Smooth muscle cell (in vitro differentiated cells): Measurements from ENCODE around the gene ANKRD55. TPM values are rescaled to one million over a fixed set of nuclear protein-coding genes. Genes with fewer than 3 reads are reported as not detected.

Experiments
- DNase-seq: peaks from one replicate; lab custom pipeline; 2025; ENCODE audit not compliant: unreplicated experiment; lab: John Stamatoyannopoulos, UW
- H2AFZ ChIP-seq: fragments of 200-600 bp; sonication (generic); 2 replicates; pipeline ENCODE4 v1.6.0; 2016; ENCODE audit warnings: antibody characterized with exemption, low read depth, mild to moderate bottlenecking
- H3F3A ChIP-seq: fragments of 200-600 bp; sonication (generic); 2 replicates; pipeline ENCODE4 v1.6.0; 2017; ENCODE audit warnings: antibody characterized with exemption, low read depth
- H3K27ac ChIP-seq: fragments of 200-600 bp; sonication (generic); 2 replicates; pipeline ENCODE4 v1.5.1; 2016; ENCODE audit warnings: low read depth, mild to moderate bottlenecking
- H3K27me3 ChIP-seq: fragments of 200-600 bp; sonication (generic); 2 replicates; pipeline ENCODE4 v1.6.1; 2016; ENCODE audit warnings: low read depth, mild to moderate bottlenecking
- H3K36me3 ChIP-seq: fragments of 200-600 bp; sonication (generic); 2 replicates; pipeline ENCODE4 v1.5.1; 2016; ENCODE audit warnings: low read depth
- H3K4me1 ChIP-seq: fragments of 200-600 bp; sonication (generic); 2 replicates; pipeline ENCODE4 v1.5.1; 2016; ENCODE audit warnings: low read depth
- H3K4me2 ChIP-seq: fragments of 200-600 bp; sonication (generic); 2 replicates; pipeline ENCODE4 v1.6.0; 2016; ENCODE audit warnings: mild to moderate bottlenecking
- H3K4me3 ChIP-seq: fragments of 200-600 bp; sonication (generic); 2 replicates; pipeline ENCODE4 v1.5.1; 2016; ENCODE audit warnings: mild to moderate bottlenecking
- H3K79me2 ChIP-seq: fragments of 200-600 bp; sonication (generic); 2 replicates; pipeline ENCODE4 v1.6.0; 2016; ENCODE audit warnings: low read depth, mild to moderate bottlenecking
- H3K9ac ChIP-seq: fragments of 200-600 bp; sonication (generic); 2 replicates; pipeline ENCODE4 v1.6.0; 2016; ENCODE audit warnings: low read depth
- H3K9me3 ChIP-seq: fragments of 200-600 bp; sonication (generic); replicated peaks from 2 replicates; pipeline ENCODE4 v1.5.1; 2016; ENCODE audit warnings: low read depth
- H4K20me1 ChIP-seq: fragments of 200-600 bp; sonication (generic); 2 replicates; pipeline ENCODE4 v1.6.0; 2016; ENCODE audit warnings: low read depth
- WGBS: methylation state at CpG from one replicate; pipeline ENCODE4 v1.1.7; 2016; ENCODE audit warnings: low lambda C conversion rate; 5-methylcytosine and 5-hydroxymethylcytosine counted together
- polyA plus RNA-seq: library from polyadenylated mRNA; unstranded; fragments of >200 nt; fragmentation: Nextera tagmentation; extraction: Ambion mirVana; gene quantifications from 2 replicates; pipeline ENCODE4 v1.2.1, GENCODE V29; 2016
- total RNA-seq: library from RNA; depleted of rRNA; stranded (reverse); fragments of >200 nt; gene quantifications from 2 replicates; pipeline ENCODE4 v1.2.3, GENCODE V29; 2014
- TF ChIP-seq, protein P1 (sequence below): fragments of 200-600 bp; sonication (generic); IDR thresholded peaks from 2 replicates; pipeline ENCODE4 v1.5.1; 2017; ENCODE audit warnings: borderline replicate concordance, mild to moderate bottlenecking, antibody characterized with exemption; ENCODE audit not compliant: insufficient read depth, poor library complexity, severe bottlenecking

ANKRD55 gene
- total and polyA plus RNA-seq, 2 experiments from 2014 or later = 1.1 to 1.7 TPM

DNA sequence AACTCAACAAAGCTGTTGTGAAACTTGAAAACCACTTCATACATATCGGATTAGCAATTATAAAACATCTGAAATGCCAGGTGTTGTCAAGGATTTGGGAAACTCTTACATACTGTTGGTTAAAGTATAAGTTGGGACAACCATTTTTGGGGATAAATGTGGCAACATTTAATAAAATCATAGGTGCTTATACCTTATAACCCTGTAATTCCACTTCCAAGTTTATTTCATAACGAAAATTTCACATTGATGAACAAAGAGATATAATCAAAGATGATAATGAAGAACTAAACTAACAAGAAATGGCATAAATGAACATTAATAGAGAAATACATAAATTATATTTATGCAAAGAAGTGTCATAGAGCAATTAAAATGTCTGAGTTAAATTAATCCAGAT lies 54.3 kb downstream of the ANKRD55 start:
- H3K9me3 ChIP-seq = no peaks in the 10 kb centered on the region
- no peak overlapping the region for H3K4me2 ChIP-seq
- no peak overlapping the region for H3K27ac ChIP-seq
- H3K4me3 ChIP-seq = no peak overlapping the region
- no peaks in the 10 kb centered on the region for H4K20me1 ChIP-seq
- 96% methylated on average over 2 of the region's 2 CpGs for WGBS
- no peak overlapping the region for H3K9ac ChIP-seq
- no peaks in the 10 kb centered on the region for H3K79me2 ChIP-seq
- no peak overlapping the region for H2AFZ ChIP-seq
- peaks cover 6% of the 10 kb centered on the region for H3K4me1 ChIP-seq
- TF ChIP-seq, protein P1, sequence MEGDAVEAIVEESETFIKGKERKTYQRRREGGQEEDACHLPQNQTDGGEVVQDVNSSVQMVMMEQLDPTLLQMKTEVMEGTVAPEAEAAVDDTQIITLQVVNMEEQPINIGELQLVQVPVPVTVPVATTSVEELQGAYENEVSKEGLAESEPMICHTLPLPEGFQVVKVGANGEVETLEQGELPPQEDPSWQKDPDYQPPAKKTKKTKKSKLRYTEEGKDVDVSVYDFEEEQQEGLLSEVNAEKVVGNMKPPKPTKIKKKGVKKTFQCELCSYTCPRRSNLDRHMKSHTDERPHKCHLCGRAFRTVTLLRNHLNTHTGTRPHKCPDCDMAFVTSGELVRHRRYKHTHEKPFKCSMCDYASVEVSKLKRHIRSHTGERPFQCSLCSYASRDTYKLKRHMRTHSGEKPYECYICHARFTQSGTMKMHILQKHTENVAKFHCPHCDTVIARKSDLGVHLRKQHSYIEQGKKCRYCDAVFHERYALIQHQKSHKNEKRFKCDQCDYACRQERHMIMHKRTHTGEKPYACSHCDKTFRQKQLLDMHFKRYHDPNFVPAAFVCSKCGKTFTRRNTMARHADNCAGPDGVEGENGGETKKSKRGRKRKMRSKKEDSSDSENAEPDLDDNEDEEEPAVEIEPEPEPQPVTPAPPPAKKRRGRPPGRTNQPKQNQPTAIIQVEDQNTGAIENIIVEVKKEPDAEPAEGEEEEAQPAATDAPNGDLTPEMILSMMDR = no peak
- no peaks in the 10 kb centered on the region for H3K27me3 ChIP-seq
- DNase-seq = no peak
- H3K36me3 ChIP-seq = no peaks in the 10 kb centered on the region
- H3F3A ChIP-seq = no peaks in the 10 kb centered on the region

DNA sequence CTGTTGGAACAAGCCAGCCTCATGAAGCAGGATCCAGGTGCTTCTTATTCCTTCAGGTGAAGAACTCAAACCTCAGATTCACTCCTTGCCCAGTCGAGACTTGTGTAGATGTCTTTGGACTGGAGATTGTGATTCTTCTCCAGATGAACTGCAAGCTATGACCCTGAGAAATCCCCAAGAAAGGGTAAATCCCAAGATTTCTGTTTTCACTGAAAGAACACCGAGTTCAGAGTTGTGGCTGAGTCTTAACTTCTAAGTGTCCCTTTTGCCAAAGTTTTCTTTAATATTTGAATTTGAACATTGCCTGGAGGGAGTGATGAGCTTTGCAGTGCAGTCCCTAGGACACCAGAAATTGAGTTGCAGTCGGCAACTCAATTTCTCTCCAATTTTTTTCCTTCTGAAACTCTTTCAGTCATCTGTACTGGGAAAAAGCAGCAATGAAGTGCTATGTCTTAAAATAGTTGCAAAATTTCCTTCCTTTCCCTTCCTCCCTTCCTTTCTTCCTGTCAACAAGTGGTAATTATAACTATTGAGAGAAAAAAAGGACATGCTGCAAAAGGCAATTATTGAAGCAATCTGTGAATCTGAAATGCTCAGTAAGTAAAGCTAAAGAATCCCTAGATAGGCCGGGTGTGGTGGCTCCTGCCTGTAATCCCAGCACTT lies 56.1 kb downstream of the ANKRD55 start:
- Histone ChIP-seq H3K9ac (no peak overlapping the region), H3K4me3 (no peak overlapping the region), H2AFZ (no peak overlapping the region), H3K36me3 (no peaks in the 10 kb centered on the region), H3F3A (no peaks in the 10 kb centered on the region), H3K4me2 (no peak overlapping the region), H3K79me2 (no peaks in the 10 kb centered on the region), H3K27ac (no peak overlapping the region), H4K20me1 (no peaks in the 10 kb centered on the region), H3K27me3 (no peaks in the 10 kb centered on the region), H3K9me3 (no peaks in the 10 kb centered on the region), H3K4me1 (peaks cover 6% of the 10 kb centered on the region)
- WGBS = 83% methylated on average over 4 of the region's 4 CpGs
- no peak for DNase-seq
- TF ChIP-seq, protein P1 = no peak

DNA sequence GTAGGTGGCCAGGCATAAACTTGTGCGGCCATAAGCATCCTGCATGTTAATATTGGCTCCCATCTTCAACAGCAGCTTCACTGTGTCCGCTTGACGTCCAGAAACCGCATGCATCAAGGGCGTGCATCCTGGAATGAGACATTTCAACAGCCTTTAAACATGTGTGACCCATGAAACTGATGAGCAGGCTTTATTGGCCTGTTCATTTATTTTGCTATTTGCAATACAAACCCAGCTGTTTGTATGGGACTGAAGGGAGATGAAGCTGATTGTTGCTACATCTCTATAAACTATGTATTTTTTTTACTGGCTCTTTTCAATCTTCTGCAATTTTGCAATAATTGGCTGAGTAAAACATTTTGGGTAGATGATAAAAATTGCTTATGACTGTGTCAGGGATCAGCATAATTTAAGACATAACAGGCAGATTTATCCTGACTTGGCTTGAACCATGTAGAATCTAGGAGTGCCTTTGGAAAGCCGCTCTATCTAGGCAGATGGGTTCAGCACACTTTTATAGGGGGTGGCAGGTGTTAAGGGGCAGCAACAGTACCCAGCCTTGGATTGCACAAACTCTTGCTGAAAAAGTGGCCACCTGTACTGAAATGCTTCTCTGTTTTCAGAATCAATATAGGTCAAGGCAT lies 56.9 kb downstream of the ANKRD55 start:
- 91% methylated on average over 6 of the region's 6 CpGs for WGBS
- no peak for DNase-seq
- peaks cover 6% of the 10 kb centered on the region for H3K4me1 ChIP-seq

More for the DNA sequence above, 56.9 kb downstream of the ANKRD55 start:
- Histone ChIP-seq H3K9ac (no peak overlapping the region), H3K27me3 (no peaks in the 10 kb centered on the region), H4K20me1 (no peaks in the 10 kb centered on the region), H3K9me3 (no peaks in the 10 kb centered on the region), H3F3A (no peaks in the 10 kb centered on the region), H2AFZ (no peak overlapping the region), H3K79me2 (no peaks in the 10 kb centered on the region), H3K27ac (no peak overlapping the region), H3K4me3 (no peak overlapping the region), H3K36me3 (no peaks in the 10 kb centered on the region), H3K4me2 (peak overlapping the region; percentile 61)
- TF ChIP-seq, protein P1 = no peak
